Kidney (tissue), 14 donors: ENCODE measurements around the gene ADGRV1. TPM values are rescaled to one million over a fixed set of nuclear protein-coding genes. Genes with fewer than 3 reads are reported as not detected.

ENCODE experiments used
- DNase-seq, 5 donors: peaks; one replicate each; pipeline ENCODE4 v3.0.0-alpha.2; 2013 to 2020
- FAIRE-seq: peaks from 2 replicates; lab custom pipeline; 2012; peaks lifted over from hg19 to GRCh38; lab: Jason Lieb, UNC
- H3K27ac ChIP-seq, 2 donors: one replicate each; pipeline ENCODE4 v1.7.0; 2013; ENCODE audit warnings: low read depth in 2 of 2, low read length in 2 of 2, inconsistent platforms in 1 of 2
- H3K27me3 ChIP-seq: one replicate; pipeline ENCODE4 v1.7.1; 2013; ENCODE audit warnings: low read length, inconsistent platforms; ENCODE audit not compliant: control insufficient read depth, insufficient read depth
- H3K36me3 ChIP-seq, 3 donors: one replicate each; pipeline versions ENCODE4 v1.7.0 to v1.7.1; 2013; ENCODE audit warnings: low read length in 3 of 3, control low read depth in 1 of 3, inconsistent platforms in 1 of 3; ENCODE audit not compliant: insufficient read depth in 3 of 3, control insufficient read depth in 2 of 3
- H3K4me1 ChIP-seq, 3 donors: one replicate each; pipeline versions ENCODE4 v1.7.0 to v1.7.1; 2013; ENCODE audit warnings: low read length in 3 of 3, inconsistent platforms in 1 of 3, low read depth in 1 of 3; ENCODE audit not compliant: control insufficient read depth in 2 of 3, insufficient read depth in 2 of 3
- H3K4me3 ChIP-seq, 3 donors: one replicate each; pipeline versions ENCODE4 v1.7.0 to v1.8.1; 2013; ENCODE audit warnings: low read length in 3 of 3, control low read depth in 1 of 3, inconsistent platforms in 1 of 3
- H3K9ac ChIP-seq, 3 donors: one replicate each; pipeline versions ENCODE4 v1.7.0 to v1.7.1; 2013; ENCODE audit warnings: low read length in 3 of 3, control low read depth in 1 of 3, inconsistent platforms in 1 of 3
- H3K9me3 ChIP-seq, 3 donors: one replicate each; pipeline versions ENCODE4 v1.7.0 to v1.7.1; 2013; ENCODE audit warnings: low read length in 3 of 3, control low read depth in 1 of 3, inconsistent platforms in 1 of 3; ENCODE audit not compliant: control insufficient read depth in 2 of 3, insufficient read depth in 1 of 3
- CTCF ChIP-seq: IDR thresholded peaks from 3 replicates; pipeline ENCODE4 v1.5.1; 2012; ENCODE audit warnings: mild to moderate bottlenecking, moderate library complexity, borderline replicate concordance; ENCODE audit not compliant: insufficient read depth; ENCODE audit errors: extremely low read depth
- intact Hi-C: fragments of 100-400 bp; cut with DNase I; formaldehyde crosslinking; loops from one replicate; pipeline ENCODE4 v1.11.1; 2022
- polyA plus RNA-seq: library from polyadenylated mRNA; stranded (reverse); fragments of 350-450 nt; fragmentation: Illumina TruSeq; extraction: RNeasy Lipid Tissue Mini Kit (QIAGEN cat#74804); gene quantifications from one replicate; pipeline ENCODE4 v1.2.3, GENCODE V29; 2014; ENCODE audit warnings: low read depth, low replicate concordance; ENCODE audit not compliant: insufficient read depth
- total RNA-seq: library from RNA; stranded (reverse); fragmentation: NEBNext Ultra II Directional; extraction: Animal tissue kit (Norgen Biotek cat#: 25700); gene quantifications from one replicate; pipeline ENCODE4 v1.2.1, GENCODE V29; 2021
- donor health status: control.
- donor health status: control.
- donor health status: control.
- donor health status: control.
- donor health status: control.
- donor health status: DM: yes; HTN: yes; CAD: no.
- donor health status: Normal renal cell carcinoma (clear cell type).

ADGRV1 gene
- total and polyA plus RNA-seq, 2 donors from 2014 or later, result 7.0 to 7.3 TPM

- H3K4me3 ChIP-seq, result no peak overlapping the region
- no peaks in the 10 kb centered on the region for H3K27me3 ChIP-seq
- H3K9me3 ChIP-seq, result peaks cover 0 to 4% (median 0%) of the 10 kb centered on the region in 3 donors
- DNase-seq, result no peak
- intact Hi-C loops, result no loop called here
- no peak for FAIRE-seq
- no peaks in the 10 kb centered on the region for H3K36me3 ChIP-seq
- no peak for TF ChIP-seq CTCF
- H3K27ac ChIP-seq, result no peak overlapping the region
- H3K4me1 ChIP-seq, result no peaks in the 10 kb centered on the region
- no peak overlapping the region for H3K9ac ChIP-seq
Measured at GRCh38 chr5:90741022-90741564, 182.5 kb downstream of the ADGRV1 start.

- no peaks in the 10 kb centered on the region for H3K9me3 ChIP-seq
- DNase-seq, result no peak
- no peak overlapping the region for H3K9ac ChIP-seq
- H3K4me3 ChIP-seq, result no peak overlapping the region
- no peaks in the 10 kb centered on the region for H3K36me3 ChIP-seq
- intact Hi-C loops, result no loop called here
- H3K27me3 ChIP-seq, result no peaks in the 10 kb centered on the region
- FAIRE-seq, result no peak
- H3K27ac ChIP-seq, result no peak overlapping the region
- TF ChIP-seq CTCF, result no peak
- H3K4me1 ChIP-seq, result no peaks in the 10 kb centered on the region
Measured at GRCh38 chr5:90746119-90746518, 187.5 kb downstream of the ADGRV1 start.

- no peak for DNase-seq
- Histone ChIP-seq H3K36me3 (no peaks in the 10 kb centered on the region), H3K4me1 (no peaks in the 10 kb centered on the region), H3K27me3 (no peaks in the 10 kb centered on the region), H3K9ac (no peak overlapping the region), H3K27ac (no peak overlapping the region), H3K4me3 (no peak overlapping the region), H3K9me3 (no peaks in the 10 kb centered on the region)
- intact Hi-C loops, result no loop called here
- no peak for TF ChIP-seq CTCF
- no peak for FAIRE-seq
Measured at GRCh38 chr5:90747175-90747574, 188.6 kb downstream of the ADGRV1 start.

- no peak overlapping the region for H3K27ac ChIP-seq
- TF ChIP-seq CTCF, result no peak
- FAIRE-seq, result no peak
Measured at GRCh38 chr5:90747693-90748092, 189.1 kb downstream of the ADGRV1 start.

More at GRCh38 chr5:90747693-90748092, 189.1 kb downstream of the ADGRV1 start:
- Histone ChIP-seq H3K4me3 (no peak overlapping the region), H3K36me3 (no peaks in the 10 kb centered on the region), H3K9ac (no peak overlapping the region), H3K27me3 (no peaks in the 10 kb centered on the region), H3K4me1 (no peaks in the 10 kb centered on the region), H3K9me3 (no peaks in the 10 kb centered on the region)
- DNase-seq, result peak in 3 of 5 donors; percentile 16 to 35 (median 20)
- intact Hi-C loops, result no loop called here
